ELR (cell line): ENCODE data around the gene SPAG5.

Experiments
- DNase-seq: peaks from one replicate; pipeline ENCODE4 v3.0.0-alpha.2; 2015; ENCODE audit warnings: low read depth

The SPAG5 gene

GRCh38 chr17:28573521-28573920 lies 25.3 kb downstream of the SPAG5 start:
- no peak for DNase-seq

DNA sequence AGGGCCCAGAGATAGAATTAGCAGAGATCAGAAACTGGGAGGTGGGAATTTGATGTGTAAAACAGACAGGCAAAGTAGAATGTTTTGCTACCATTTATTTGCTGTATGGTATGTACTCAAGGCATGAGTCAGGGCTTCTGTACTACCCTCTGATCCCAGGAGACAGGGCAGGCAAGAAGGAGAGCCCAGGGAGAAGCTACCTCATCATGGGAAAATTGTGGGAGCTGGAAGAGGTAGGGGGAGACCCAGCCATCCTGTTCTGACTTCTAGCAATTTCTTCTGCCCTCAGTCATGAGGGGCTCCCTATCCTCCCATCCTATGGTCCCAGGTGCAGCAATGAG lies 25.8 kb downstream of the SPAG5 start:
- DNase-seq: no peak

DNA sequence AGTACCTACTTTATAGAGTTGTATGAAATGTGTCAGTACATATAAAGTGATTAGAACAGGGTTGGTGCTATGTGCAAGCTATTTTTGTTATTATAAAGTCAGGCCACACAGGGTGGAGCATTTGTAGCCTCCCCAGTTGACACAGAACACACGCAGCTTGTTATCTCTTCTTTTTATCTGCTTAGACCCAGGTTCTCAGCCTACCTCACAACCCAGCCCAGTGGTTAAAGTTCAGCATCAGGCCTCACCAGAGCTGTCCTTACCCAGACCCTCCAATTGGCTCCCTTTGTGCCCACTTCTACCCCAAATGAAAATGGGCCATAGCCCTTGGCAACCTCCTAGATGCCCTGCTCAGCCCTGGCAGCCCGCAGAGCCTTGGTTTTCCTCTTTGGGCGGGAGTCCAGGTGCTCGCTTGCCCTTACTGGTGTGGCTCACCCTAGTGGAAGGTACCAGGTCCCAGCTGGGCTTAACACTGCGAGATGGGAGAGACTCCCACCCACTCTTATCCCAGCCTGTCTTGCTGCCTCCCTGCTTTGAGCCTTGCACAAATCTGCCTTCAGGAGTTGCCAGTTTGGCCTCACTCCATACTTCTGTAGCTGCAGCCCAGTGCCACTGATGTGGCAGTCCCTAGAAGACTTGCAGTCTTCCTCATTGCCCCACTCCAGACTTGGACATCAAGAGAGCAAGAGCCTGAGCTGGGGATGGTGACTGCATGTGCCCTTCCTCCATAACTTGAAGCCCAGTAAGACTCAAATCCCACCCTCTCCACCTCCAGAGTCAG lies 26.4 kb downstream of the SPAG5 start:
- no peak for DNase-seq

DNA sequence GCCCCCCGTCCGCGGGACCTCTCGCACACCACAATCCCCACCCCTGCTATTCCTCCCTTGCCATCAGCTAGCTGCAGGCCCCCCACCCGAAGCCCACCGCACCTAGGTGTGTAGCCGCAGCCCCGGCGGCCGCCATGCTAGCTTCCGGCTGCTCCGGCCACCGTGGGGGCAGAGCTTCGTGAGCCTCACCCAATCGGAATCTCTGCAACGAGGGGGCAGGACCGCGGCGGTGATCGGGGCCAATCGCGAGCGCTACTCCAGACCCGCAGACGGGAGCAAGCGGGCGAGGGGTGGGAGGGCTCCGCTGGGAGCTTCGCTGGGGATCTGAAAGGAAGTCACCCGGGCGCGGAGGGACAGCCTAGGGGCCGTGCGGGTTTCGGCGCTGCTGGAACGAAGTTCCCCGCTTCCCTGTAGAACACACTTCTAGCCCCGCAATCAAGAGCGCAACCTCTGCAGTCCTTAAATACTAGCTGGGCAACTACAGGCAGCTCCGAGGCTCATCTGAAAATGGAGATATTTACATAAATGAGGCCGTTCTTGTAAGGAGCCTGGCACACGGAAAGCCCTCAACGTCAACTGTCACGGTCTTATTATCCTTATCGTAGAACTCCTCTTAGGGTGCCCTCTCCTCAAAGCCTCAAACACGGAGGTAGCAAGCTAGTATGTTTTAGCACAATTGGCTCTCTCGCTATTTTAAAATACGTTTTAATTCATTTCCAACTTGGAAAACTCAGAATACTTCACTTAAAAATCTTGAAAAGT lies 27.3 kb downstream of the SPAG5 start, which contains the start of gene PIGS:
Gene PIGS, minus strand, starts transcription at position 164 of the 762 bp plus-strand sequence. Its CDS starts 28 bp downstream, at position 136.
- DNase-seq: peak; percentile 95

DNA sequence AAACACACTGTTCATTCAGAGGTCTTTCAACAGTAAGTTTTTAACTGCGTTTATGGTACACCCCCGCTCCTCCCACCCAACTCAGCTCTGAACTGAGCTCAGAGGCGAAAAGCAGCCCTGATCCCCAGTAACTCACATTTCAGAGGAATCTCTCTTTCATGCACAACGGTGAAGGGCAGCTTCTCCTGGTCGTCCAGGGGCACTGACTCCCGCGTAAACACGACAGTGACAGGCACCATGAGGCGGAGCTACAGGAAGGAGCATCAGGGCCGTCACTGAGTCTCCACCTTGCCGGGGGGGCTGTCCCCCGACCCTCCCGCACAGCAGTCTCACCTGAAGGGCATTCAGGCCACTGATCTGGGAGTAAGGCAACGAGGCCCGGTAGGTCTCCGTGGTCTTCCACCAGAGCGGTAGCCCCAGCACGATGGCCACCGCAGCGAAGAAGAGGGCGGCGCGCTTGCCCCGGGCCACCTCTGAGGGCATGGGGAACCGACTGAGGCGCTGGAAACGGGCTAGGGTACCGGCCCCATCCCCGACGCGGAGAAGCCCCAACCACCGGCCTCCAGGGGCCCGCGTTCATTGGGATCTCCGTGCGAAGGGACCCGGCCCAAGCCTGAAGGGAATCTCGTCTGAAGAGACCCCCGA lies 28.0 kb downstream of the SPAG5 start:
- DNase-seq: peak; percentile 52

GRCh38 chr17:28569446-28569845 lies 29.4 kb downstream of the SPAG5 start:
- no peak for DNase-seq

DNA sequence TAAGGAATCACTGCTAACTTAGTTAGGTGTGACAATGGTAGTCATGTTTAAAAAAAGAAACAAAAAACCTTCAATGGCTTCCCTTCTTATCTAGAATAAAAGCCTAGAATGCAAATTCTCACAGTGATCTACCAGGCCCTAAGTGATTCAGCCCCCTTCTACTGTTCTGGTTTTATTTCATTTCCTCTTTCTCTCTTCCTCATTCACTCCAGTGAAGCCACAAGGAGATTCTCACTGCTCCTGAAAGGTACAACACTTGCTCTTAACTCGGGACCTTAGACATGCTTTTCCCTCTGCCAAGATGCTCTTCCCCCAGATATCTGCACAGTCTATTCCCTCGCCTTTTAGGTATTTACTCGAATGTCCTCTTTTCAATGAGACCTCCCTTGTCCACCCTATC lies 31.2 kb downstream of the SPAG5 start:
- DNase-seq: no peak

DNA sequence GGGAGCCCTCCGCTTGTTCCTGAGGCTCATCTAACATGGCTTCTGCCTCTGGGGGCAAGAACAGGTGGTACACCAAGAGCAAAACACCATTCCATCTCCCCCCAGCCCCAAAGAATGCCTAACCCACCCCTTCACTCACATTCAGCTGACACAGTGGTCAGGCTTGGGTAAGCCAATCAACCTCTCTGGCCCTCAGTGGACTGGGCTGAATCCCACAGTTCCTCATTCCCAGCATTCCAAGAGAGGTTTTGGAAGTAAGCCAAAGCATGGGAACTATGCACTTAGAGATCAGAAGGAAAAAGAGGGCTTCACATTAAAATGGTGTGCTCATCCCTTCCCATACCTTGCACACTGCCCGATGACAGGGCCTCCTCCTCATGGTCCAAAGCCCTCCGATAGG lies 35.4 kb downstream of the SPAG5 start:
- peak; percentile 57 for DNase-seq

GRCh38 chr17:28555022-28555421 lies 43.8 kb downstream of the SPAG5 start:
- DNase-seq: no peak

GRCh38 chr17:28554565-28554964 lies 44.3 kb downstream of the SPAG5 start:
- DNase-seq: peak; percentile 33

- DNase-seq: no peak
Observed at GRCh38 chr17:28553000-28553505, 45.8 kb downstream of the SPAG5 start.

DNA sequence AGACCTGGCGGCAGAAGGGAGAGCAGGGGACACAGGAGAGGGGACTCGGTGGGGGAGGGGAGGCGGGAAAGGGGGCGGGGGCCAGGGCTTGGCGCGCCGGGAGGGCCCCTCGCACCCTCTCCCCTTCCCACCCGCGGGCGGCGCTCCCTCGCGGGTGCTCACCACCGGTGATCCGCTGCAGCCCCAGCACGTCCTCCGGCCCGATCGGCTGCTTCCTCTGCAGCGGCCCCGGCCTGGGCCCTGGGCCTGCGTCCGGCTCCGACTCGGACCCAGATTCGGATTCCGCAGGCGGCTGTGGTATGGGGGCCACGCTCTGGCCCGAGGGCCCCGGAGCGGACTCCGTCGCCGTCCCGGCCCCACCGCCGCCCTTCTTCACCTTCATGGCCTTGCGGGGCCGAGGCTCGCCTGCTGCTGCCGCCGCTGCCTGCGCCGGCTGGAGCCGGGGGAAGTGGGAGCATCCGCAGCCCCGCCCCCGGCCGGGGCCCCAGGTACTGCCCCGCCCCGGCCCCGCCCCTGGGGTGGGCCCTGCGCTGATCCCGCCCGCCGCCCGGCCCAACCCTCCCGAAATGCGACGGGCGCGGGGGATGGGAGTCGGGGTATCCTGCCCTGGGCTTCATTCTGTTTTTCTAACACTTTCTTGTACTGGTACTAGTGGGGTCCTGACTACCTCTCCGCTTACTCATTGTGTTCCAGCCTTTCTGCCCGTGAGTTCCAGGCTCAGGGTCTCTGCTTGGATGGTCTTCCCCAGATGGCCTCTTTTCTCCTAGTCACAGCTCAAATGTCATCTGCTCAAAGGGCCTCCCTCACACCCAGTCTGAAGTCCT lies 46.4 kb downstream of the SPAG5 start, which contains the start of gene UNC119:
Gene UNC119, minus strand, starts transcription at position 449 of the 824 bp plus-strand sequence. Its CDS starts 67 bp downstream, at position 382.
- DNase-seq: peak; percentile 79

GRCh38 chr17:28551421-28552175 lies 47.2 kb downstream of the SPAG5 start:
- DNase-seq: peak; percentile 35

- DNase-seq: no peak
Observed at GRCh38 chr17:28550858-28551257, 48.0 kb downstream of the SPAG5 start.

- no peak for DNase-seq
Observed at GRCh38 chr17:28549236-28550132, 49.3 kb downstream of the SPAG5 start.

GRCh38 chr17:28548417-28549130 lies 50.3 kb downstream of the SPAG5 start:
- DNase-seq: no peak

DNA sequence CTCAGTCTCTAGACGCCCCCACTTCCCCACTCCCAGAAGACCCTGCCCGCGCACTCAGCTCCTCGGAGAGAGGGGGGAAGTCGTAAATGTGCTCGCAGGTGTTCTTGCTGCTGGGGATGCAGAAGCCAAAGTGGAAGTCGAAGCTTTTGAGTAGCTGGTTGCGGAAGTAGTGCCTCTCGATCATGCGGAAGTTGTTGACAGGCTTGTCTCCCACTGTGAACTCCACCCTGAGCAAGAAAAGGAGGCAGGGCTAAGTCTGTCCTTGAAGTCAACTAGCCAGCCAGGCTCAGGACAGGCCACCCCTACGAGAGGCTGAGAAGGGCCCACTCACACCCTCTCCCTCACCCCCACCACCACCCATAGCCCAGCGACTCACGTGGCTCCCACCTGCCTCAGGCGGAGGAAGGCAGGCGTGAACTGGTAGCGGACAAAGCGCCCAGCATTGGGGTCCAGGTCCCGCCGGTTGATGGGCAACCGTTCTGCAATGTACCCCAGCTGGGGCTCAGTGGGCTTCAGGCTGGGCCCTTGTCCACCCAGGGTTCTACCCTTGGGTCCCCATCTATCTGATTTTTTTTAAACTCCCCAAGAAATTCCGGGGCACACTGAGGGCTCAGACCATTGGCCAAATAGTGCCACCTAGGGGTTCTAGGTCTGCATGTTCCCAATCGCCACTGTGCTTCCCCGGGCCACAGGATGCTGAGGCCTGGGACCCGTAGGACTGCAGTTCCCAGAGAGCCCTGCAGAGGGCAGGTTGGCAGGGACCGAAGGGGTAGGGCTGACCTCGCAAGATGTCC lies 51.0 kb downstream of the SPAG5 start:
- DNase-seq: peak; percentile 87

DNA sequence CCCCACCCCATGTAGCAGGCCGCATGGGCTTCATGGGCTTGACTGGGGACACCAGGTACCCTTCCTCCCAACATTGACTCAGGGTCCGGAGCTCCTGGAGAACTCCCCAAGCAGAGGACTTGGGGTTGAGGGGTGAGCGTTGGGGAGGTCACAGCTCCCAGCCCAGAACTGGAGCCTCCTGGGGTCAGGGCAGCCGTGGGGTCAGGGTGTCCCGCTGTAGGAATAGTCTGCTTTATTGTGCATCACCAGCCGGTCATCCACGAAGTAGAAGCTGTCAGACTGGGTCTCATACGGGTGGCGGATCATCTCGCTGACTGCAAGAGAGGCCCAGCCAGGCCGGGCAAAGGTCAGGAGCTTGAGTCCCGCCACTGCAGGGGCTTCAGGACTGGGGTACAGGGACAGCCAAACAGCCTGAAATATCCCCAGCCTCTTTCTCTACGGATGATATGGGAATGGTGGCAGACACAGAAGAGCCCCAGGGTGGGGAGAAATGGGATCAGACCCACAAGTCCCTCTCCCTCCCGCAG lies 51.7 kb downstream of the SPAG5 start:
- no peak for DNase-seq
